Loucy (cell line): ENCODE results near the gene OR51Q1.

Experiments used
- H2AFZ ChIP-seq: fragments of 200-600 bp; sonication (generic); 2 replicates; pipeline ENCODE4 v1.6.0; 2016; ENCODE audit warnings: antibody characterized with exemption, mild to moderate bottlenecking, low read length, moderate library complexity
- H3F3A ChIP-seq: fragments of 200-600 bp; 2 replicates; pipeline ENCODE4 v1.6.0; 2016; ENCODE audit warnings: antibody characterized with exemption, low read depth, mild to moderate bottlenecking
- H3K27me3 ChIP-seq: fragments of 200-600 bp; sonication (generic); 2 replicates; pipeline ENCODE4 v1.6.1; 2014; ENCODE audit warnings: low read length, mild to moderate bottlenecking; ENCODE audit not compliant: insufficient read depth, poor library complexity, severe bottlenecking
- H3K36me3 ChIP-seq: fragments of 200-600 bp; sonication (generic); 2 replicates; pipeline ENCODE4 v1.6.1; 2016; ENCODE audit warnings: low read length; ENCODE audit not compliant: insufficient read depth
- H3K4me1 ChIP-seq: fragments of 200-600 bp; sonication (generic); 2 replicates; pipeline ENCODE4 v1.5.1; 2014; ENCODE audit warnings: low read length, mild to moderate bottlenecking; ENCODE audit not compliant: insufficient read depth, poor library complexity, severe bottlenecking
- H3K4me2 ChIP-seq: fragments of 200-600 bp; sonication (generic); 2 replicates; pipeline ENCODE4 v1.6.0; 2014; ENCODE audit warnings: antibody characterized with exemption, low read length, low read depth, mild to moderate bottlenecking; ENCODE audit not compliant: poor library complexity, severe bottlenecking
- H3K4me3 ChIP-seq: fragments of 200-600 bp; sonication (generic); 2 replicates; pipeline ENCODE4 v1.5.1; 2014; ENCODE audit warnings: low read length, mild to moderate bottlenecking, mixed read lengths; ENCODE audit not compliant: poor library complexity, severe bottlenecking
- H3K79me2 ChIP-seq: fragments of 200-600 bp; sonication (generic); 2 replicates; pipeline ENCODE4 v1.6.1; 2014; ENCODE audit warnings: low read length; ENCODE audit not compliant: insufficient read depth
- H3K9ac ChIP-seq: fragments of 200-600 bp; sonication (generic); 2 replicates; pipeline ENCODE4 v1.6.0; 2014; ENCODE audit warnings: mild to moderate bottlenecking, low read depth, low read length, moderate library complexity; ENCODE audit not compliant: poor library complexity, severe bottlenecking
- H3K9me2 ChIP-seq: fragments of 200-600 bp; sonication (generic); replicated peaks from 2 replicates; pipeline ENCODE4 v1.6.1; 2016; ENCODE audit warnings: low read depth, low read length, mixed read lengths
- H3K9me3 ChIP-seq: fragments of 200-600 bp; sonication (generic); 2 replicates; pipeline ENCODE4 v1.6.1; 2014; ENCODE audit warnings: mild to moderate bottlenecking, antibody characterized with exemption, low read length, low read depth; ENCODE audit not compliant: insufficient read depth
- H4K20me1 ChIP-seq: fragments of 200-600 bp; sonication (generic); 2 replicates; pipeline ENCODE4 v1.6.0; 2014; ENCODE audit warnings: antibody characterized with exemption, low read length, mild to moderate bottlenecking; ENCODE audit not compliant: insufficient read depth, poor library complexity, severe bottlenecking
- CTCF ChIP-seq: fragments of 200-600 bp; sonication (generic); conservative IDR thresholded peaks from 2 replicates; pipeline ENCODE4 v1.5.1; 2014; ENCODE audit warnings: mild to moderate bottlenecking, antibody characterized with exemption, low read length
- EZH2phosphoT487 ChIP-seq: fragments of 200-600 bp; IDR thresholded peaks from 2 replicates; pipeline ENCODE4 v1.6.1; 2018; ENCODE audit warnings: antibody characterized with exemption, mild to moderate bottlenecking, moderate library complexity, borderline replicate concordance

The OR51Q1 gene

GRCh38 chr11:5423131-5423530 is 1.2 kb downstream of the OR51Q1 start:
- no peaks in the 10 kb centered on the region for H3K4me1 ChIP-seq

GRCh38 chr11:5441414-5441813 is 19.5 kb downstream of the OR51Q1 start, which contains the start of gene OR51I1:
TSS of gene OR51I1 (minus strand) at chr11:5441514. CDS start at chr11:5441514, 0 bp downstream.
- Histone ChIP-seq H2AFZ (no peak within 1 kb of the TSS), H3K27me3 (no peaks in the 10 kb centered on the region), H3K4me2 (no peak within 1 kb of the TSS), H3K79me2 (no peaks in the 10 kb centered on the region), H3K9me2 (no peaks in the 10 kb centered on the region), H4K20me1 (no peaks in the 10 kb centered on the region), H3F3A (no peaks in the 10 kb centered on the region), H3K9me3 (no peaks in the 10 kb centered on the region), H3K4me1 (no peaks in the 10 kb centered on the region), H3K36me3 (no peaks in the 10 kb centered on the region), H3K9ac (no peak within 1 kb of the TSS), H3K4me3 (no peak within 1 kb of the TSS)
- TF ChIP-seq CTCF (no peak), EZH2phosphoT487 (no peak)

More at GRCh38 chr11:5423131-5423530, 1.2 kb downstream of the OR51Q1 start:
- Histone ChIP-seq H3K9me2 (no peaks in the 10 kb centered on the region), H3K9me3 (no peaks in the 10 kb centered on the region), H4K20me1 (no peaks in the 10 kb centered on the region), H3K4me3 (no peak overlapping the region), H3K4me2 (no peak overlapping the region), H2AFZ (no peak overlapping the region), H3F3A (no peaks in the 10 kb centered on the region), H3K9ac (no peak overlapping the region), H3K27me3 (no peaks in the 10 kb centered on the region), H3K36me3 (no peaks in the 10 kb centered on the region), H3K79me2 (no peaks in the 10 kb centered on the region)
- no peak for TF ChIP-seq EZH2phosphoT487
- TF ChIP-seq CTCF: no peak

- TF ChIP-seq CTCF (no peak), EZH2phosphoT487 (no peak)
- Histone ChIP-seq H2AFZ (no peak overlapping the region), H4K20me1 (no peaks in the 10 kb centered on the region), H3K27me3 (no peaks in the 10 kb centered on the region), H3K4me3 (no peak overlapping the region), H3K9me2 (no peaks in the 10 kb centered on the region), H3K4me2 (no peak overlapping the region), H3K36me3 (no peaks in the 10 kb centered on the region), H3K4me1 (no peaks in the 10 kb centered on the region), H3K9me3 (no peaks in the 10 kb centered on the region), H3K9ac (no peak overlapping the region), H3K79me2 (no peaks in the 10 kb centered on the region), H3F3A (no peaks in the 10 kb centered on the region)
These were observed 22.0 kb downstream of the OR51Q1 start for GRCh38 chr11:5443835-5444393.
